HG02981 (cell line): ENCODE data around the gene DESI2.

ENCODE experiments used
- ATAC-seq: cut with Tn5 transposase; IDR thresholded peaks from one replicate; pipeline ENCODE4 v1.9.1; 2021; ENCODE audit warnings: mild to moderate bottlenecking, moderate library complexity; ENCODE audit not compliant: unreplicated experiment

Gene DESI2

GRCh38 chr1:244652623-244653438 lies at the start of gene DESI2:
Gene DESI2 (plus strand): TSS chr1:244653126. CDS start chr1:244653314, 188 bp downstream.
- peak; percentile 95 for ATAC-seq

GRCh38 chr1:244603498-244603897 lies 49.4 kb upstream of the DESI2 start:
- no peak for ATAC-seq

GRCh38 chr1:244605835-244606370 lies 47.0 kb upstream of the DESI2 start:
- no peak for ATAC-seq

- no peak for ATAC-seq
Observed at GRCh38 chr1:244614113-244614836, 38.7 kb upstream of the DESI2 start.

GRCh38 chr1:244614879-244615278 lies 38.0 kb upstream of the DESI2 start:
- no peak for ATAC-seq

- ATAC-seq, result no peak
Observed at GRCh38 chr1:244615301-244615700, 37.6 kb upstream of the DESI2 start.

- ATAC-seq, result no peak
Observed at GRCh38 chr1:244626709-244627108, 26.2 kb upstream of the DESI2 start.

- ATAC-seq, result no peak
Observed at GRCh38 chr1:244628789-244629188, 24.1 kb upstream of the DESI2 start.

- no peak for ATAC-seq
Observed at GRCh38 chr1:244633140-244633539, 19.8 kb upstream of the DESI2 start.

GRCh38 chr1:244634546-244634945 lies 18.4 kb upstream of the DESI2 start:
- no peak for ATAC-seq

GRCh38 chr1:244636488-244637259 lies 16.3 kb upstream of the DESI2 start:
- no peak for ATAC-seq

GRCh38 chr1:244639561-244639960 lies 13.4 kb upstream of the DESI2 start:
- ATAC-seq, result no peak

- no peak for ATAC-seq
Observed at GRCh38 chr1:244640917-244641316, 12.0 kb upstream of the DESI2 start.

GRCh38 chr1:244642526-244642925 lies 10.4 kb upstream of the DESI2 start:
- ATAC-seq, result no peak

GRCh38 chr1:244642988-244643387 lies 9.9 kb upstream of the DESI2 start:
- ATAC-seq, result no peak

- no peak for ATAC-seq
Observed at GRCh38 chr1:244645414-244645813, 7.5 kb upstream of the DESI2 start.

- no peak for ATAC-seq
Observed at GRCh38 chr1:244645890-244646289, 7.0 kb upstream of the DESI2 start.

- no peak for ATAC-seq
Observed at GRCh38 chr1:244647819-244648218, 5.1 kb upstream of the DESI2 start.

- ATAC-seq, result no peak
Observed at GRCh38 chr1:244651956-244652622, 837 bp upstream of the DESI2 start.

GRCh38 chr1:244653439-244654107 lies 647 bp downstream of the DESI2 start:
- ATAC-seq, result no peak
